ENCODE data around the gene ERMARD. TPM values are rescaled to one million over a fixed set of nuclear protein-coding genes. Genes with fewer than 3 reads are reported as not detected.
A peak's percentile ranks its signal among the peaks of the same experiment; 100 is the strongest.

ERMARD gene
- total and polyA plus RNA-seq, 2 donors (not counting 3 experiments of a cell fraction or from before 2014, with no cell fraction given): 23.8 to 36.4 TPM

DNA sequence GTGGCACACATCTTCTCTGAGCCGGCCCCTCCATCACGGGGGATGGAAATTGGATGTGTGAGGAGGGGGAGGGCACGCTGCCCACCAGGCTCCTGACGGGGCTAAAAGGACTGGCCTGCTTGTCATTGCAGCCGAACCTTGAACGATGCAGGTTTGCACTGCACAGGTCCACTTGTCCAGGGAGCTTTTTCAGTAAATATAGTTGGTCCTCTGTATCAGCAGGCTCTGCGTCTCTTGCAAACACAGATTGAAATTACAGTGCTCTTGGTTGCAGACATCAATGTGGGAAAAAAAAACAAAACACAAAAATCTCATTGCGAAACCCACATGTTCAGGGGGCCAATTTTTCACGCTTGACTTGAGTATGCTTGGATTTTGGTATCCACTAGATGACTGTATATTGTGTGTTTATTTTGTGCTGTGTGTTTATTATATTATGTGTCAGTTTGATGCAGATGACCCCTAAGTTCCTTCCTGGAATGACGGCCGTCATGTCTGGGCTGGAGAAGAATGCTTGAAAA lies 29.2 kb downstream of the ERMARD start:
- Histone ChIP-seq H3K27me3 (ENCODE audit: control insufficient read depth in 2 of 2, insufficient read depth in 2 of 2, low read length in 2 of 2) (no peaks in the 10 kb centered on the region), H3K79me2 (ENCODE audit: control insufficient read depth, insufficient read depth, low read length) (no peaks in the 10 kb centered on the region), H2AFZ (ENCODE audit: low read depth, low read length) (no peak overlapping the region), H3K9me3 (replicated peaks; ENCODE audit: control insufficient read depth, insufficient read depth, low read length) (no peaks in the 10 kb centered on the region), H3K4me3 (replicated peaks in 1 of 3; ENCODE audit: insufficient read depth in 1 of 3, low read depth in 1 of 3, low read length in 3 of 3) (no peak overlapping the region), H4K20me1 (replicated peaks; ENCODE audit: control insufficient read depth, extremely low read depth, insufficient read depth, low read length) (no peaks in the 10 kb centered on the region), H3K9me1 (replicated peaks; ENCODE audit: control insufficient read depth, extremely low read depth, insufficient read depth, low read length) (no peaks in the 10 kb centered on the region), H3K27ac (ENCODE audit: insufficient read depth, low read depth, low read length) (no peak overlapping the region), H3K9ac (replicated peaks; ENCODE audit: extremely low read depth, insufficient read depth, low read length) (no peak overlapping the region), H3K4me2 (ENCODE audit: insufficient read depth, low read length) (no peak overlapping the region), H3K4me1 (ENCODE audit: control insufficient read depth, extremely low read depth, insufficient read depth, low read length) (peaks cover 10% of the 10 kb centered on the region), H3K36me3 (ENCODE audit: control insufficient read depth in 2 of 2, extremely low read depth in 1 of 2, insufficient read depth in 2 of 2, low read length in 2 of 2) (peaks cover 0 to 5% of the 10 kb centered on the region in 2 experiments)
- TF ChIP-seq POLR2AphosphoS5 (IDR thresholded peaks at IDR 0.05; ENCODE audit: insufficient read depth, low read depth, low read length): no peak
- TF ChIP-seq MYC (IDR thresholded peaks at IDR 0.05; ENCODE audit: low read depth, low read length): no peak
- no peak for TF ChIP-seq FOS (IDR thresholded peaks at IDR 0.05; ENCODE audit: borderline replicate concordance, insufficient read depth, low read length)
- no peak for TF ChIP-seq GATA2 (IDR thresholded peaks at IDR 0.05; ENCODE audit: insufficient read depth, insufficient read length, low read depth, low read length)
- TF ChIP-seq POLR2A (IDR thresholded peaks at IDR 0.05; ENCODE audit: low read depth, low read length): no peak
- TF ChIP-seq, protein P1, sequence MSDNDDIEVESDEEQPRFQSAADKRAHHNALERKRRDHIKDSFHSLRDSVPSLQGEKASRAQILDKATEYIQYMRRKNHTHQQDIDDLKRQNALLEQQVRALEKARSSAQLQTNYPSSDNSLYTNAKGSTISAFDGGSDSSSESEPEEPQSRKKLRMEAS (IDR thresholded peaks at IDR 0.05; ENCODE audit: insufficient read depth, insufficient read length): no peak
- TF ChIP-seq, protein P2, sequence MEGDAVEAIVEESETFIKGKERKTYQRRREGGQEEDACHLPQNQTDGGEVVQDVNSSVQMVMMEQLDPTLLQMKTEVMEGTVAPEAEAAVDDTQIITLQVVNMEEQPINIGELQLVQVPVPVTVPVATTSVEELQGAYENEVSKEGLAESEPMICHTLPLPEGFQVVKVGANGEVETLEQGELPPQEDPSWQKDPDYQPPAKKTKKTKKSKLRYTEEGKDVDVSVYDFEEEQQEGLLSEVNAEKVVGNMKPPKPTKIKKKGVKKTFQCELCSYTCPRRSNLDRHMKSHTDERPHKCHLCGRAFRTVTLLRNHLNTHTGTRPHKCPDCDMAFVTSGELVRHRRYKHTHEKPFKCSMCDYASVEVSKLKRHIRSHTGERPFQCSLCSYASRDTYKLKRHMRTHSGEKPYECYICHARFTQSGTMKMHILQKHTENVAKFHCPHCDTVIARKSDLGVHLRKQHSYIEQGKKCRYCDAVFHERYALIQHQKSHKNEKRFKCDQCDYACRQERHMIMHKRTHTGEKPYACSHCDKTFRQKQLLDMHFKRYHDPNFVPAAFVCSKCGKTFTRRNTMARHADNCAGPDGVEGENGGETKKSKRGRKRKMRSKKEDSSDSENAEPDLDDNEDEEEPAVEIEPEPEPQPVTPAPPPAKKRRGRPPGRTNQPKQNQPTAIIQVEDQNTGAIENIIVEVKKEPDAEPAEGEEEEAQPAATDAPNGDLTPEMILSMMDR (IDR thresholded peaks at IDR 0.05; ENCODE audit: extremely low read depth in 1 of 2, insufficient read depth in 1 of 2, low read depth in 1 of 2, low read length in 2 of 2): no peak
- no peak for TF ChIP-seq JUN (IDR thresholded peaks at IDR 0.05; ENCODE audit: borderline replicate concordance, insufficient read depth, insufficient read length, low read depth)
- no peak for TF ChIP-seq EZH2 (IDR thresholded peaks at IDR 0.05; ENCODE audit: borderline replicate concordance, low read depth, low read length, severe bottlenecking)
- ChIA-PET POLR2A (no interaction called here), CTCF (interaction anchor here (1.1 to 1.9 kb wide), 2 partner anchors 10 to 269 kb away, joined by 3 to 8 read pairs; no protein-coding TSS in a partner anchor)
- DNase-seq (ENCODE audit: low read depth, low spot score) (peak; percentile 28), FAIRE-seq (peak; percentile 61)
- dilution Hi-C loops (cut with MboI; ENCODE audit: extremely low pct_ligation_motif_present, low sequenced_read_pairs) (no loop called here), intact Hi-C loops (cut with micrococcal nuclease) (no loop called here)
- no TSS peak for BruUV-seq (replicated peaks)

Measured in endothelial cell of umbilical vein (primary cell).